GM19025 (cell line): Measurements from ENCODE around the gene LRRC25.

Experiments used
- ATAC-seq: cut with Tn5 transposase; IDR thresholded peaks from one replicate; pipeline ENCODE4 v1.9.1; 2021; ENCODE audit warnings: mild to moderate bottlenecking, low read depth, moderate library complexity; ENCODE audit not compliant: unreplicated experiment

LRRC25 gene

DNA sequence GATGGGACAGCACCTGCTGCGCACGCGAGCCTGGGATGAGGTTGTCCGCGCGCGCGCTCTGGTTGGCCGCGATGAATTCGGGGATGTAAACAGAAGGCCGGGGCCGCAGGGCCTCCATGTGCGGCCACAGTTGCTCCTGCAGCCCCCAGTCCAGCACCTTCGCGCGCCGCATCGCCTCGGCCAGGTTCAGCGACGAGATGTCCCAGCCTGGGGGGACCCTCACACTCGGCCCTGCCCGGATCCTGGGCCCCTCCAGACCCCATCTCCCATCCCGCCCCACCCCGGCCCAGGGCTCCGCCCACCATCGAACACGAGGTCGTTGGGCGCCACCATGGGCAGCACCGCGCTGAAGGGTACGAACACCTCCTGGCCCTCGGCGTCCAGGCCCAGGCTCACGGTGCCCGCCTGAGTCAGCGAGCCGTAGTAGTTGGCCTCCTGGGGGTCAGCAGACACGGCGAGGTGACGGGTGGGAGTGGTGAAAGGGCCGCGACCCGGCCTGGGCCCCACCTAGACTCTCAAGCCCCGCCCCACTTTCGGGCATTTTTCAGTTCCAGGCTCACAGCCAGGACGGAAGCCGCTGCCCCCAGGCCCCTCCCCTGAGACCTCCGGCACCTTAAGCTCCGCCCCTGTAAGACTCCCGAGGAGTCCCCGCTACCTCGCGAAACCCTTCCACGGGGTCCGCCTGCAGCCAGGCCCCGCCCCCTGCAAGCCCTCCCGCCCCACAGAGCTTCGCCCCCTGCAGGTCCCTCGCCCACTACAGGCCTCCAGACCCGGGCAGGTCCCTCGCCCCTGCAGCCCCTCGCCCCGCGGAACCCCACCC is 39.5 kb upstream of the LRRC25 start:
- ATAC-seq: peak; percentile 48

- ATAC-seq: no peak
Observed at GRCh38 chr19:18435842-18436670, 38.6 kb upstream of the LRRC25 start.

- ATAC-seq: no peak
Observed at GRCh38 chr19:18435178-18435841, 37.9 kb upstream of the LRRC25 start.

GRCh38 chr19:18434411-18435175 is 37.2 kb upstream of the LRRC25 start:
- ATAC-seq: no peak

- no peak for ATAC-seq
Observed at GRCh38 chr19:18433735-18434398, 36.4 kb upstream of the LRRC25 start.

DNA sequence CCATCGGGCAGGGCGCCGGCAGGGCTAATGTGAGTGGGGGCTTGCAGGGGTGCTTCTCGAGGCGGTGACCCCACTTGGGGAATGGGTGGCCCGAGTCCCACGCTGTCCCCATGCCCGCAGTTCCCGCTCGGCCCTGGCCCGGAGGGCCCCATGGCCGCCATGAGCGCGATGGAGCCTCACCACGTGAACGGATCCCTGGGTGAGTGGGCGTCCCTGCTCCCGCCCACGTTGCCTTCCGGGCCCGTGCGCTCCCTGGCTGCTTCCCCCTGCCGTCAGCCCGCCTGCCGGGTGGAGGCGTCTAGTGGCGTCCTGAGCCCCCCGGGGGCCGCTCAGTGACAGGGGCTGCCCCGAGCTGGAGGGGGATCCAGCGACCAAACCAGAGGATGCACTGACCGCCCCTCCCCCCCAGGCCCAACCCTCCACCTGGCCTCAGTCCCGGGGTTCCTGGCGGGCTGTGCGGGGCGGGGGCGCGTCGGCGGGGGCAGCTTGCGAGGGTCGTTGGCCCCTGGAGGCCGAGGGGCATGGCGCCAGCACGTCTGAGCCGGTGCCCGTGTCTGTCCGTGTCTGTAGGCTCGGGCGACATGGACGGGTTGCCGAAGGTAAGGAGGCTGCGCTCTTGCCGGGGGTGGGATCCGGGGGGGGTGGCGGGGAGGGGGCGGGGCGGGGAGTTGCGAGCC is 35.7 kb upstream of the LRRC25 start:
- no peak for ATAC-seq

DNA sequence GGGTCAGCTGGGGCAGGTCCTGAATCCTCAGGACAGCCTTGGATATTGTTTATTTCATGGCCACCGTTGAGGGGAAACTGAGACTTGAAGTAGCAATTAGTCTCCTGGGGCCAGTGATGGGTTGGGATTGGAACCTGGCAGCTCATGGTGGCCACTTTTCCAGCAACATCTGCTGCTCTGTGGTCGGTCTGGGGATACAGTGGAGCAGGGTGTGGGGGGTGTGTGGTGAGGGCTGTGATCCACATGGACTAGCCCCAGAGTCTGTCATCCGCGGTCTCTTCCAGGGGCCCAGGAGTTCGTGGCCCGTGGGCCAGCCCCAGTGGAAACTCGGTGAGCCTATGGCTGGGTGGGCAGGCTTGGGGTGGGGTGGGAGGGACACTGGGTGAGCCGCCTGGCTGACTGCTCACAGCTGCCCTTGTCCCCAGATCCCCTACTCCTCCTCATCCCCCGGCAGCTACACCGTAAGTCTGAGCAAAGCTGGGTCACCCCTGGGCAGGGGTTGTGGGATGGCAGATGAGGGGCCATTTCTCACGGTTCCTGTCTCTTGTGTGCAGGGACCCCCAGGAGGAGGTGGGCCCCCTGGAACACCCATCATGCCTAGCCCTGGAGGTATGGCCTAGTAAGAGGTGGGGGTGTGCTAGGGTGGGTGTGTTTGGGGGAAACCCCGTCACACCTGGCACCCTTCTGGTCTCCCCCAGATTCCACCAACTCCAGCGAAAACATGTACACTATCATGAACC is 35.0 kb upstream of the LRRC25 start:
- no peak for ATAC-seq

DNA sequence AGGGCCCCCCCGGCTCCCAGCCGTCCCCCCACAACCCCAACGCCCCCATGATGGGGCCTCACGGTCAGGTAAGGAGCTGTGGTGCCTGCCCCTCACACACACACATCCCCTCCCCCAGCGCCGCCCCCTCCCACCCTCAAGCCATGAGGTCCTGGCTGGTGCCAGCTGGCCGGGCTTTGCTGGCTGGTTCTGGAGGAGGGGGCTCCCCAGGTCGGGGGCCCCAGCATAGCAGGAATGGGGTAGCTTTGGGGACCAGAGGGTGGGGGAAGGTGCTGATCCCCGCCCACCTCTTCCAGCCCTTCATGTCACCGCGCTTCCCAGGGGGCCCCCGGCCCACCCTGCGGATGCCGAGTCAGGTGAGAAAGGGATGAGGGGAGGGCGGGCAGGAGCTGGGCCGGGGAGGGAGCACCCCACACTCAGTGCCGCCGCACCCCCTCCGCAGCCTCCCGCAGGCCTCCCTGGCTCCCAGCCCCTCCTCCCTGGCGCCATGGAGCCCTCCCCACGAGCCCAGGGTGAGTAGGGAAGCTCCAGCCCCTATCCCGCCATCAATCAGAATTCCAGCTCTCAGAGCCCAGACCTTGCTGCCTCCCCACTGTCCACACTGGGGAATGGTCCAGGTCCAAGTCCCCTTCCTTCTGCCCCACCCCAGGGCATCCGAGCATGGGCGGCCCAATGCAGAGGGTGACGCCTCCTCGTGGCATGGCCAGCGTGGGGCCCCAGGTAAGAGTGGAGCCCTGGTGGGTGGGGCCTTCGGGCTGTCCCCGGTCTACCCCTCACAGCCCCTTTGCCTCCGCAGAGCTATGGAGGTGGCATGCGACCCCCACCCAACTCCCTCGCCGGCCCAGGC is 34.2 kb upstream of the LRRC25 start:
- no peak for ATAC-seq

- no peak for ATAC-seq
Observed at GRCh38 chr19:18430417-18431144, 33.2 kb upstream of the LRRC25 start.

- no peak for ATAC-seq
Observed at GRCh38 chr19:18429717-18430416, 32.4 kb upstream of the LRRC25 start.

DNA sequence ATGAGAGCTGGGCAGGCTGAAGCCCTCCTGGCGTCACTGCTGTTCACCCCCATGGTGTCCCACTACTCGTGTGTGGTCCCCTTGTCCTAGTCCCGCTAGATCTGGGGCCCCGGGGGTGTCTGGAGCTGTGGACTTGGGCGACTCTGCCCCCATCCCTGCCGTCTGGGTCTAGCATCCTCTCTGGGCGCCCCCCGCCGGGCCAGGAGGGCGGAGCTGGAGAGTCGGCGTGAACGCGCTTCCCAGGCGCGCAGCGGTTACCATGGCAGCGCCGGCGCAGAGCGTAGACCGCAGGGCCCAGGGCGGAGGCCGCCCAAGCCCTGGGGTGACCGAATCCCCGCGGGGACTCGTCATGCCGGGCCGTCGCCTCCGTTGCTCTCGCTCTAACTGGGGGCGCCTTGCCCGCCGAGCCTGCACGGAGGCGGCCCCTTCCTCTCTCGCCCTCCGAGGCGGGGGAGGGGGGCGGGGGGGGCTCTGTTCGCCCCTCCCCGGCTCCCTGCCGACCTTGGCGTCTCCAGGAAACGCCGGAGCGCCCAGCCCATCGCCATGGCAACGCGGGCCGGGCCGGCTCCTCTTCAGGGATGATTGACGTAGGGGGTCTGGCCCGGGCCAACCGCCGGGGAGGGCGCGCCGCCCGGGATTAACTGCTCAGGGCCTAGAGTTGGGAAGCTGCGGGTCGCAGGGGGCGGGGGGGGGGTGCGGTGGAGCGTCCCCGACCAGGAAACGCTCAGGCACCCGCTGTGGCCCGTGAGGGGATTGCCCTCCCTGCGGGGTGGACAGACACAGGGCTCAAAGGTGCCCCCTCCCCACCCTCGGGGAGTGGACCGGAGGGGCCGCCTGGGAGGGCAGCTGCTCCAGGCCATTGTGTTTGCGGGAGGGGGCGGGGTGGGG is 31.6 kb upstream of the LRRC25 start:
- ATAC-seq: peak; percentile 70

DNA sequence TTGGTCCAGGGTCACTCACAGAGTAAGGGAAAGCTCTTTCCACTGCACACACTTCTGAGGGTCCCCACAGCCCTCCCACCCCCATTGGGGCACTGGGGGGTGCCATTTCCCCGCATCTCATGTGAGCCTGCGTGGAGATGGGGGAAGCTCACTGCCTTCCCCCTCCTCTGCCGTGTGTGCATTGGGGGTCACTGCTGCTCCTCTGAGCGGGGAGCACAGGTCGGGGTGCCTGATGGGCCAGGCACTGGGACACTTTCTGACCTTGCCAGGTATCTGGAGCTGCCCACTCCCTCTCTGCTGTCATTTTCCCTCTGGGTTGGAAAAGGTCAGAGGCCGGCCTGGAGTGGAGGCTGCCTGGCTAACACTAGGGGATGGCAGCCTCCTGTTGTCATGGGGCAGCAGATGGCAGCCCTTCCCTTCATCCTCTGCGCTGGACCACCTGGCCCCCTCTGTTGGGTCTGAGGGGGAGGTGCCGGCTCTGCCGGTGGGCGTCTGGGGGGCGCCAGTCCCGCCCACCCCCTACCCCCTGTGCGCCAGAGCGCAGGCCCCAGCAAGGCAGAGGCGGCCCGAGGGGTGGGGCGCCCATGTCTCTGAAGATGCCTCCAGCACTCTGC is 30.9 kb upstream of the LRRC25 start:
- ATAC-seq: no peak

DNA sequence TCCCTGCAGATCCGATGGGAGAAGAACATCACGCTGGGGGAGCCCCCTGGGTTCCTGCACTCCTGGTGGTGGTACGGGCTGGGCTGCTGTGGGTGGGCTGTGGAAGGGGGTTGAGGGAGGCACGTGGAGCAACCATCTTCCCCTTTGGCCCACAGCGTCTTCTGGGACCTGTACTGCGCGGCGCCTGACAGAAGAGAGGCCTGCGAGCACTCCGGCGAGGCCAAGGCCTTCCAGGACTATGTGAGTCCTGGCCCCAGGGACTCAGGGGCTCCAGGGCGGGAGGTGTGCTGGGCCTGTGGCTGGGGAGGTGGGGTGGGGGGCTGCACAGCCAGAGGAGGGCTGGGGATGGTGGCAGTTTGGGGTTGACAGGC is 30.3 kb upstream of the LRRC25 start:
- ATAC-seq: no peak

GRCh38 chr19:18427080-18427742 is 29.8 kb upstream of the LRRC25 start:
- ATAC-seq: no peak

DNA sequence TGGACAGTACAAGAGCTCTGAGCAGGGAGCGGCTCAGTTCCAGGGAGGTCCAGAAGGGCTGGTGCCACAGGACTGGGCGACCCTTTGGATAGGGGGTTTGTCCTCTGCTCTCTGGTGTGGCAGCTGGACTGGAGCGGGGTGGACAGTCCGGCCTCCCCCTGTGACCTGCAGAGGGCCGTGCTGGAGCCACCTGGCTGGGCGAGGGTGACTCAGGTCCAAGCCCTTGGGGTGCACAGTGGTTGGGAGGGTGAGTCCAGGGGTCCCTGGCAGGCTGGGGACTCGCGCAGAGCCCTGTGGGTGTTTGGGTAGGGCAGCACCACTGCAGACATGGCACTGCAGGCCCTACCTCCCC is 29.0 kb upstream of the LRRC25 start:
- ATAC-seq: no peak
